Endothelial cell (in vitro differentiated cells): Measurements from ENCODE around the gene PRPSAP1. TPM values are rescaled to one million over a fixed set of nuclear protein-coding genes. Genes with fewer than 3 reads are reported as not detected.
"Not testable (repeated sequence)": the region's sequence is repeated elsewhere in the genome, so short reads cannot be mapped to it uniquely, and the experiment has no call there.

Experiments used
- DNase-seq: peaks from one replicate; pipeline ENCODE4 v3.0.0; 2021; ENCODE audit warnings: low spot score
- H3K27ac Mint-ChIP-seq: one replicate; pipeline ENCODE4 v1.8.0; 2021; ENCODE audit warnings: mixed read lengths, inconsistent platforms; ENCODE audit not compliant: unreplicated experiment
- H3K27me3 Mint-ChIP-seq: one replicate; pipeline ENCODE4 v1.8.0; 2021; ENCODE audit warnings: mild to moderate bottlenecking, moderate library complexity, mixed read lengths, inconsistent platforms; ENCODE audit not compliant: unreplicated experiment
- H3K36me3 Mint-ChIP-seq: one replicate; pipeline ENCODE4 v1.8.0; 2021; ENCODE audit warnings: mild to moderate bottlenecking, low read depth, mixed read lengths, inconsistent platforms; ENCODE audit not compliant: unreplicated experiment
- H3K4me1 Mint-ChIP-seq: one replicate; pipeline ENCODE4 v1.8.0; 2021; ENCODE audit warnings: mild to moderate bottlenecking, mixed read lengths, inconsistent platforms; ENCODE audit not compliant: unreplicated experiment
- H3K4me3 Mint-ChIP-seq: one replicate; pipeline ENCODE4 v1.8.0; 2021; ENCODE audit warnings: mild to moderate bottlenecking, mixed read lengths, inconsistent platforms; ENCODE audit not compliant: unreplicated experiment
- H3K9me3 Mint-ChIP-seq: one replicate; pipeline ENCODE4 v1.8.0; 2021; ENCODE audit warnings: mixed read lengths, inconsistent platforms; ENCODE audit not compliant: unreplicated experiment
- CTCF ChIP-seq: fragments of 200-600 bp; sonication (generic); IDR thresholded peaks from one replicate; pipeline ENCODE4 v1.5.0; 2021; ENCODE audit warnings: antibody characterized with exemption; ENCODE audit not compliant: unreplicated experiment
- total RNA-seq: library from RNA; stranded (reverse); fragmentation: NEBNext Ultra II Directional; extraction: Animal tissue kit (Norgen Biotek cat#: 25700); gene quantifications from one replicate; pipeline ENCODE4 v1.2.1, GENCODE V29; 2021; ENCODE audit not compliant: unreplicated experiment

The PRPSAP1 gene
- total RNA-seq, 1 donor from 2014 or later, result 136 TPM

GRCh38 chr17:76307966-76308338, 45.8 kb downstream of the PRPSAP1 start, which contains the start of gene QRICH2:
TSS of gene QRICH2 (minus strand) at chr17:76308276. CDS start at chr17:76307998, 278 bp downstream.
- Mint-ChIP-seq H3K4me1 (peaks cover 10% of the 10 kb centered on the region), H3K9me3 (no peaks in the 10 kb centered on the region), H3K27ac (no peak within 1 kb of the TSS), H3K36me3 (peaks cover 20% of the 10 kb centered on the region), H3K4me3 (no peak within 1 kb of the TSS), H3K27me3 (peaks cover 4% of the 10 kb centered on the region)
- DNase-seq, result no peak
- TF ChIP-seq CTCF, result no peak

DNA sequence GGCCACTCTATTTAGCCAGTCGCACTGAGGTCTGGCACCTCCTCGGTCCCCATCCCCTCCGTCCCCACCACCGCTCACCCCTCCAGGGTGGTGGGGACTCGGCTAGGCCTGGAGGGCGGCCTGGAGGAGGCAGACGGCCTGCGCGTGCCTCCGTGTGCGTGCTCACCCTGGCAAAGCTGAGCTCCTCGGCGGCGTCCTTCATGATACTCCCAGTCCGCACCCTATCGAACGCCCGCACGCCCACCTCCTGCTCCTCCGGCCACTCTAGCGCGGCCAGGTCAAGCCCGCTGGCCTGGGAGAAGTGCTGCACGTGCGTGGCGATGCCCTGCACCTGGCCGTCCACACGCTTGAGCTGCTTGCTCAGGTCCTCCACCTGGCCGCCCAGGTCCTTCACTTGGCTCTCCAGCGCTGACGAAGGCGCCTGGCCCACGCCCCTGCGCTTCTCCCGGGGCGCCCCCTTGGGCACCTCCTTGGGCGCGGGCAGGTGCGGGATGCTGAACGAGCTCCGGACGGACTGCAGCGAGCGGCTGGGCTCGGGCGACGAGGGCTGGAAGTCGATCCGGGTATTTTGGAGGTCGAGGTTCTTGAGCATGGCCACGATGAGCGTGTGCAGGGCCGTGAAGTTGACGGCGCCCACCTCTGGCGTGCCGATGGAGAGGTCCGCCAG, 46.3 kb downstream of the PRPSAP1 start:
- Mint-ChIP-seq H3K27me3 (peaks cover 4% of the 10 kb centered on the region), H3K27ac (no peak overlapping the region), H3K36me3 (peaks cover 17% of the 10 kb centered on the region), H3K9me3 (no peaks in the 10 kb centered on the region), H3K4me1 (peaks cover 6% of the 10 kb centered on the region), H3K4me3 (no peak overlapping the region)
- DNase-seq, result no peak
- no peak for TF ChIP-seq CTCF

GRCh38 chr17:76305135-76305454, 48.6 kb downstream of the PRPSAP1 start:
- not testable (repeated sequence) for H3K27me3 Mint-ChIP-seq, H3K4me3 Mint-ChIP-seq, H3K9me3 Mint-ChIP-seq

GRCh38 chr17:76304226-76305134, 49.2 kb downstream of the PRPSAP1 start:
- peaks cover 4% of the 10 kb centered on the region for H3K36me3 Mint-ChIP-seq
- peaks cover 2% of the 10 kb centered on the region for H3K4me1 Mint-ChIP-seq
- no peak overlapping the region for H3K4me3 Mint-ChIP-seq
- DNase-seq, result no peak
- H3K27me3 Mint-ChIP-seq, result peaks cover 4% of the 10 kb centered on the region
- H3K9me3 Mint-ChIP-seq, result no peaks in the 10 kb centered on the region
- H3K27ac Mint-ChIP-seq, result no peak overlapping the region
- TF ChIP-seq CTCF, result no peak

More at GRCh38 chr17:76305135-76305454, 48.6 kb downstream of the PRPSAP1 start:
- DNase-seq, H3K27ac Mint-ChIP-seq, H3K36me3 Mint-ChIP-seq, H3K4me1 Mint-ChIP-seq: not testable (repeated sequence)

DNA sequence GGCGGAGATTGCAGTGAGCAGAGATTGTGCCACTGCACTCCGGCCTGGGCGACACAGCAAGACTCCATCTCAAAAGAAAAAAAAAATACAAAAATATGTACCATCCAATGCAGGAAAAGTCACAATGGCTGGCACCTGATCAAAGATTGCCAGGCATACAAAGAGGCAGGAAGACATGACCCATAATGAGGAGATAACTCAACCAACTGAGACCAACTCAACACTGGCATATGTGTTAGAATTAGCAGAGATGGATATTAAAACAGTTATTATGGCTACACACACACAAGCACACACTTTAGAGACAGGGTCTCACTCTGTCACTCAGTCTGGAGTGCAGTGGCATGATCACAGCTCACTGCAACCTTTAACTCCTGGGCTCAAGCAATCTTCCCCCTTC, 56.3 kb downstream of the PRPSAP1 start:
- no peak for DNase-seq
- Mint-ChIP-seq H3K9me3 (no peaks in the 10 kb centered on the region), H3K27ac (no peak overlapping the region), H3K27me3 (peaks cover 3% of the 10 kb centered on the region), H3K36me3 (peaks cover 15% of the 10 kb centered on the region), H3K4me1 (peaks cover 3% of the 10 kb centered on the region), H3K4me3 (no peak overlapping the region)
- TF ChIP-seq CTCF, result no peak
